B cell (primary cell): Measurements from ENCODE around the gene ELFN1. TPM values are rescaled to one million over a fixed set of nuclear protein-coding genes. Genes with fewer than 3 reads are reported as not detected.

Experiments used
- ATAC-seq: fragments of 200-7000 bp; cut with Tn5 transposase; one replicate; pipeline ENCODE4 v1.10.0; 2021; ENCODE audit warnings: low read depth, mild to moderate bottlenecking, moderate number of reproducible peaks, moderate library complexity
- CTCF ChIA-PET: fragments of 350-600 bp; sonication (Branson Sonifier 250); formaldehyde crosslinking; loops from one replicate; lab custom pipeline; 2021; ENCODE audit warnings: antibody characterized with exemption, inconsistent platforms; lab: Charles Lee
- POLR2A ChIA-PET: fragments of 350-600 bp; sonication (Branson Sonifier 250); formaldehyde crosslinking; loops from one replicate; lab custom pipeline; 2021; ENCODE audit warnings: antibody characterized with exemption; lab: Charles Lee
- DNase-seq: peaks from one replicate; pipeline ENCODE4 v3.0.0; 2013
- H2AFZ ChIP-seq: 2 replicates; pipeline ENCODE4 v1.6.1; 2012; ENCODE audit warnings: mild to moderate bottlenecking, low read depth, low read length; ENCODE audit not compliant: insufficient read depth, poor library complexity, severe bottlenecking
- H3K27ac ChIP-seq, 2 donors: 1 replicate in 1 of 2; 2 replicates in 1 of 2; pipeline ENCODE4 v1.5.1; 2012 to 2013; ENCODE audit warnings: low read length in 2 of 2, mild to moderate bottlenecking in 2 of 2, moderate library complexity in 1 of 2
- H3K27me3 ChIP-seq, 4 experiments: fragments of 200-600 bp in 1 of 4; sonication (generic) in 1 of 4; replicated peaks in 1 of 4; 1 replicate in 2 of 4; 2 replicates in 2 of 4; pipeline versions ENCODE4 v1.6.1 to v1.7.0; 2013 to 2016; ENCODE audit warnings: low read length in 3 of 4, mild to moderate bottlenecking in 2 of 4, mixed read lengths in 1 of 4, moderate library complexity in 1 of 4; ENCODE audit not compliant: insufficient read depth in 4 of 4, control insufficient read depth in 3 of 4; ENCODE audit errors: control extremely low read depth in 1 of 4
- H3K36me3 ChIP-seq, 2 experiments: replicated peaks in 1 of 2; 1 replicate in 1 of 2; 2 replicates in 1 of 2; pipeline versions ENCODE4 v1.6.1 to v1.7.1; 2013; ENCODE audit warnings: low read length in 1 of 2; ENCODE audit not compliant: insufficient read depth in 2 of 2, control insufficient read depth in 1 of 2; ENCODE audit errors: control extremely low read depth in 1 of 2, extremely low read depth in 1 of 2
- H3K4me1 ChIP-seq, 2 donors: fragments of 200-600 bp in 1 of 2; sonication (generic) in 1 of 2; 1 replicate in 1 of 2; 2 replicates in 1 of 2; pipeline versions ENCODE4 v1.5.1 to v1.6.1; 2013 to 2017; ENCODE audit warnings: low read length in 2 of 2; ENCODE audit not compliant: control insufficient read depth in 2 of 2, insufficient read depth in 2 of 2
- H3K4me2 ChIP-seq: replicated peaks from 2 replicates; pipeline ENCODE3; 2012; ENCODE audit warnings: mild to moderate bottlenecking, low read depth, low read length; ENCODE audit not compliant: poor library complexity, severe bottlenecking
- H3K4me3 ChIP-seq, 5 experiments: fragments of 200-600 bp in 1 of 5; sonication (generic) in 1 of 5; 1 replicate in 3 of 5; 2 replicates in 2 of 5; pipeline versions ENCODE4 v1.5.1 to v1.7.0; 2011 to 2016; ENCODE audit warnings: low read length in 4 of 5, mild to moderate bottlenecking in 4 of 5, low read depth in 2 of 5, control low read depth in 1 of 5, moderate library complexity in 1 of 5; ENCODE audit not compliant: insufficient read depth in 1 of 5; ENCODE audit errors: control extremely low read depth in 1 of 5, extremely low read depth in 1 of 5
- H3K79me2 ChIP-seq: fragments of 200-600 bp; sonication (generic); one replicate; pipeline ENCODE4 v1.6.0; 2016; ENCODE audit warnings: low read length; ENCODE audit not compliant: control insufficient read depth, insufficient read depth
- H3K9ac ChIP-seq: fragments of 200-600 bp; sonication (generic); 2 replicates; pipeline ENCODE4 v1.6.1; 2017; ENCODE audit warnings: mild to moderate bottlenecking, low read length, moderate library complexity
- H3K9me3 ChIP-seq, 3 donors: one replicate each; pipeline versions ENCODE4 v1.6.1 to v1.7.1; 2013; ENCODE audit warnings: low read length in 2 of 3; ENCODE audit not compliant: control insufficient read depth in 2 of 3, insufficient read depth in 1 of 3; ENCODE audit errors: control extremely low read depth in 1 of 3
- H4K20me1 ChIP-seq: 2 replicates; pipeline ENCODE4 v1.6.0; 2012; ENCODE audit warnings: mild to moderate bottlenecking, low read length; ENCODE audit not compliant: insufficient read depth, control insufficient read depth, poor library complexity, severe bottlenecking
- H3K27ac Mint-ChIP-seq: one replicate; pipeline ENCODE4 v1.8.0; 2021; ENCODE audit warnings: mixed read lengths
- H3K27me3 Mint-ChIP-seq: one replicate; pipeline ENCODE4 v1.8.0; 2021; ENCODE audit warnings: mixed read lengths
- H3K4me1 Mint-ChIP-seq: one replicate; pipeline ENCODE4 v1.8.0; 2021; ENCODE audit warnings: mixed read lengths
- H3K4me3 Mint-ChIP-seq: one replicate; pipeline ENCODE4 v1.8.0; 2021; ENCODE audit warnings: mixed read lengths
- H3K9me3 Mint-ChIP-seq: one replicate; pipeline ENCODE4 v1.8.0; 2022; ENCODE audit warnings: mixed read lengths; ENCODE audit not compliant: insufficient read depth
- CTCF ChIP-seq: fragments of 200-600 bp; IDR thresholded peaks from one replicate; pipeline ENCODE4 v1.8.0; 2022; ENCODE audit warnings: antibody characterized with exemption, mild to moderate bottlenecking
- EZH2 ChIP-seq: IDR thresholded peaks from 2 replicates; pipeline ENCODE4 v1.6.1; 2012; ENCODE audit warnings: borderline replicate concordance, low read depth, mild to moderate bottlenecking, moderate library complexity, low read length; ENCODE audit not compliant: insufficient read depth, poor library complexity, severe bottlenecking
- WGBS: methylation state at CpG from one replicate; pipeline ENCODE4 v1.1.5; 2013; ENCODE audit warnings: missing lambda C conversion rate; ENCODE audit not compliant: insufficient coverage; 5-methylcytosine and 5-hydroxymethylcytosine counted together
- intact Hi-C: fragments of 100-400 bp; cut with micrococcal nuclease; formaldehyde crosslinking; loops from one replicate; pipeline ENCODE4 v1.10.0; 2022
- polyA plus RNA-seq: library from polyadenylated mRNA; depleted of rRNA; stranded (reverse); fragments of >200 nt; gene quantifications from 2 replicates; pipeline ENCODE4 v1.2.3, GENCODE V29; 2012
- total RNA-seq, 2 donors: library from RNA; stranded (reverse); fragments of 120-200 nt in 1 of 2; gene quantifications; 1 replicate in 1 of 2; 2 replicates in 1 of 2; pipeline versions ENCODE4 v1.2.3 to v1.2.4, GENCODE V29; 2013 to 2022

Gene ELFN1
- total and polyA plus RNA-seq, 2 donors (not counting 1 experiment from before 2014, with no cell fraction given), result 0.12 TPM; not detected in 1

- H3K27me3 Mint-ChIP-seq, result peaks cover 3% of the 10 kb centered on the region
- 93% methylated on average over 17 of the region's 26 CpGs for WGBS
- intact Hi-C loops, result no loop called here
- DNase-seq (no peak), ATAC-seq (no peak)
- Histone ChIP-seq H3K27me3 (peaks cover 0 to 6% (median 0%) of the 10 kb centered on the region in 4 experiments), H2AFZ (no peak overlapping the region), H3K79me2 (no peaks in the 10 kb centered on the region), H3K4me3 (no peak overlapping the region), H4K20me1 (no peaks in the 10 kb centered on the region), H3K36me3 (no peaks in the 10 kb centered on the region), H3K4me2 (no peak overlapping the region), H3K27ac (no peak overlapping the region), H3K9me3 (peaks cover 2 to 47% (median 13%) of the 10 kb centered on the region in 3 donors), H3K9ac (no peak overlapping the region), H3K4me1 (no peaks in the 10 kb centered on the region)
- H3K4me1 Mint-ChIP-seq, result no peaks in the 10 kb centered on the region
- no peaks in the 10 kb centered on the region for H3K9me3 Mint-ChIP-seq
- ChIA-PET CTCF (no interaction called here), POLR2A (no interaction called here)
- TF ChIP-seq CTCF, result no peak
- no peak for TF ChIP-seq EZH2
- no peak overlapping the region for H3K4me3 Mint-ChIP-seq
- H3K27ac Mint-ChIP-seq, result no peak overlapping the region
Measured at GRCh38 chr7:1704811-1705738, 35.0 kb downstream of the ELFN1 start.

- intact Hi-C loops, result no loop called here
- no peak for ATAC-seq
- H3K79me2 ChIP-seq, result no peaks in the 10 kb centered on the region
- no peaks in the 10 kb centered on the region for H3K9me3 Mint-ChIP-seq
- H3K9ac ChIP-seq, result no peak overlapping the region
- H3K4me1 Mint-ChIP-seq, result no peaks in the 10 kb centered on the region
- no peak for DNase-seq
- H3K36me3 ChIP-seq, result no peaks in the 10 kb centered on the region
- no peak overlapping the region for H3K27ac ChIP-seq
- no peak overlapping the region for H3K4me3 ChIP-seq
- no peak overlapping the region for H3K27ac Mint-ChIP-seq
- ChIA-PET CTCF (no interaction called here), POLR2A (no interaction called here)
- no peak overlapping the region for H3K4me2 ChIP-seq
- TF ChIP-seq EZH2 (no peak), CTCF (no peak)
- peaks cover 3% of the 10 kb centered on the region for H3K27me3 Mint-ChIP-seq
- no peaks in the 10 kb centered on the region for H3K4me1 ChIP-seq
- H2AFZ ChIP-seq, result no peak overlapping the region
- H3K9me3 ChIP-seq, result peaks cover 2 to 52% (median 15%) of the 10 kb centered on the region in 3 donors
- H4K20me1 ChIP-seq, result no peaks in the 10 kb centered on the region
- H3K4me3 Mint-ChIP-seq, result no peak overlapping the region
- WGBS, result 93% methylated on average over 11 of the region's 13 CpGs
- peaks cover 0 to 4% (median 0%) of the 10 kb centered on the region in 4 experiments for H3K27me3 ChIP-seq
Measured at GRCh38 chr7:1705856-1706255, 35.8 kb downstream of the ELFN1 start.
